Liver (tissue), 2 donors: ENCODE results near the gene CADPS.

ENCODE experiments used
- TF ChIP-seq, protein P1 (sequence below): fragments of 150-350 bp; IDR thresholded peaks from 2 replicates; pipeline ENCODE4 v1.5.1; 2017; ENCODE audit warnings: improper control_type of control experiment, low read depth, low read length; ENCODE audit not compliant: missing input control
- TF ChIP-seq, protein P2 (sequence below): IDR thresholded peaks from 2 replicates; pipeline ENCODE4 v1.6.1; 2016; ENCODE audit warnings: antibody characterized with exemption, mild to moderate bottlenecking
- donor health status: healthy.

DNA sequence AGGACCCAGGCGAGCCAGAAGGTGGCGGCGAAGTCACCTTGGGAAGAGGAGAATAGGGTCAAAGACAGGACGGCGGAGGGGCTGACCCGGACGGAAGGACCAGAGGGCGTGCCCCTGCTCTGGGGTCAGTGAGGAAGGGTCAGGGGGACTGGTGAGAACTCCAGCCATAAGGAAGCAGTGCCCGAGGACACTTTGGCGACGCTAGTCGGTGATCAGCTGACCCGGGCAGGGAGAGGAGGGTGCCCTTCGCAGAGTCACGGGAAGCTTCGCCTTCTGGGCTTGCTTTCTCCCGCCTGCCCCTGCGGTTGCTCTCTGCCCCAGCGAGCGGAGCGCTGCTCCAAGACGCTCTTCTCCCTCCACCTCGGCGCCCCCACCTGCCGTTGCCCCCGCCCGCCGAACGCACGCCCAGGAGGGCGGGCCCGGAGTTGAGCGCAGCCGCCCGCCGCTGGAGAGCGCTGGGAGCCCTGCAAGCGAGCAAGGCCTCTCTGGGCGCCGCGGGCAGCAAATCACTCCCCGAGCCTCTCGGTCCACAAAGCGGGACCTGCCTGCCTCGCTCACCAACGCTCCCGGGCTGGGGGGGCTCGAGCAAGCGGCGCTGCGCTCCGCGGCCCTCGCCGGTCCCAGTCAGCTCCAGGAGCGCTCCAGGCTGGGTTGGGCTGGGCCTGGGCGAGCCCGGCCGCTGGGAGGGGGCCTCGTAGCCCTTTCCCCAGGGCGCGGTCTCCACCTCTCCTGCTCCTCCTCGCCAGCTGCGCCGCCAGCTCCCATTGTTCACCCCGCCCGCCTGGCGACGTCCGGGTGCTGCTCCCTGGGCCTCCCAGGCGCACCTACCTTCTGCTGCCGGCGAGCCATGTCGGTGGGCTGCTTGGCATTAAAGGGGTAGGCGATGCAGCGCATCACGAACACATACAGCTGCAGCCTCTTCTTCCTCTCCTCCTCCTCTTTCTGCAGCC, 1.2 kb downstream of the CADPS start:
- TF ChIP-seq, protein P1, sequence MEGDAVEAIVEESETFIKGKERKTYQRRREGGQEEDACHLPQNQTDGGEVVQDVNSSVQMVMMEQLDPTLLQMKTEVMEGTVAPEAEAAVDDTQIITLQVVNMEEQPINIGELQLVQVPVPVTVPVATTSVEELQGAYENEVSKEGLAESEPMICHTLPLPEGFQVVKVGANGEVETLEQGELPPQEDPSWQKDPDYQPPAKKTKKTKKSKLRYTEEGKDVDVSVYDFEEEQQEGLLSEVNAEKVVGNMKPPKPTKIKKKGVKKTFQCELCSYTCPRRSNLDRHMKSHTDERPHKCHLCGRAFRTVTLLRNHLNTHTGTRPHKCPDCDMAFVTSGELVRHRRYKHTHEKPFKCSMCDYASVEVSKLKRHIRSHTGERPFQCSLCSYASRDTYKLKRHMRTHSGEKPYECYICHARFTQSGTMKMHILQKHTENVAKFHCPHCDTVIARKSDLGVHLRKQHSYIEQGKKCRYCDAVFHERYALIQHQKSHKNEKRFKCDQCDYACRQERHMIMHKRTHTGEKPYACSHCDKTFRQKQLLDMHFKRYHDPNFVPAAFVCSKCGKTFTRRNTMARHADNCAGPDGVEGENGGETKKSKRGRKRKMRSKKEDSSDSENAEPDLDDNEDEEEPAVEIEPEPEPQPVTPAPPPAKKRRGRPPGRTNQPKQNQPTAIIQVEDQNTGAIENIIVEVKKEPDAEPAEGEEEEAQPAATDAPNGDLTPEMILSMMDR: no peak
- TF ChIP-seq, protein P2, sequence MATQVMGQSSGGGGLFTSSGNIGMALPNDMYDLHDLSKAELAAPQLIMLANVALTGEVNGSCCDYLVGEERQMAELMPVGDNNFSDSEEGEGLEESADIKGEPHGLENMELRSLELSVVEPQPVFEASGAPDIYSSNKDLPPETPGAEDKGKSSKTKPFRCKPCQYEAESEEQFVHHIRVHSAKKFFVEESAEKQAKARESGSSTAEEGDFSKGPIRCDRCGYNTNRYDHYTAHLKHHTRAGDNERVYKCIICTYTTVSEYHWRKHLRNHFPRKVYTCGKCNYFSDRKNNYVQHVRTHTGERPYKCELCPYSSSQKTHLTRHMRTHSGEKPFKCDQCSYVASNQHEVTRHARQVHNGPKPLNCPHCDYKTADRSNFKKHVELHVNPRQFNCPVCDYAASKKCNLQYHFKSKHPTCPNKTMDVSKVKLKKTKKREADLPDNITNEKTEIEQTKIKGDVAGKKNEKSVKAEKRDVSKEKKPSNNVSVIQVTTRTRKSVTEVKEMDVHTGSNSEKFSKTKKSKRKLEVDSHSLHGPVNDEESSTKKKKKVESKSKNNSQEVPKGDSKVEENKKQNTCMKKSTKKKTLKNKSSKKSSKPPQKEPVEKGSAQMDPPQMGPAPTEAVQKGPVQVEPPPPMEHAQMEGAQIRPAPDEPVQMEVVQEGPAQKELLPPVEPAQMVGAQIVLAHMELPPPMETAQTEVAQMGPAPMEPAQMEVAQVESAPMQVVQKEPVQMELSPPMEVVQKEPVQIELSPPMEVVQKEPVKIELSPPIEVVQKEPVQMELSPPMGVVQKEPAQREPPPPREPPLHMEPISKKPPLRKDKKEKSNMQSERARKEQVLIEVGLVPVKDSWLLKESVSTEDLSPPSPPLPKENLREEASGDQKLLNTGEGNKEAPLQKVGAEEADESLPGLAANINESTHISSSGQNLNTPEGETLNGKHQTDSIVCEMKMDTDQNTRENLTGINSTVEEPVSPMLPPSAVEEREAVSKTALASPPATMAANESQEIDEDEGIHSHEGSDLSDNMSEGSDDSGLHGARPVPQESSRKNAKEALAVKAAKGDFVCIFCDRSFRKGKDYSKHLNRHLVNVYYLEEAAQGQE: no peak
